CD4-positive, alpha-beta T cell treated with Interleukin-15 for 4 hours (primary cell): ENCODE data around the gene RGPD3.

Experiments used
- DNase-seq: peaks from one replicate; pipeline ENCODE4 v3.0.0-alpha.2; 2020; ENCODE audit warnings: low spot score

The RGPD3 gene

DNA sequence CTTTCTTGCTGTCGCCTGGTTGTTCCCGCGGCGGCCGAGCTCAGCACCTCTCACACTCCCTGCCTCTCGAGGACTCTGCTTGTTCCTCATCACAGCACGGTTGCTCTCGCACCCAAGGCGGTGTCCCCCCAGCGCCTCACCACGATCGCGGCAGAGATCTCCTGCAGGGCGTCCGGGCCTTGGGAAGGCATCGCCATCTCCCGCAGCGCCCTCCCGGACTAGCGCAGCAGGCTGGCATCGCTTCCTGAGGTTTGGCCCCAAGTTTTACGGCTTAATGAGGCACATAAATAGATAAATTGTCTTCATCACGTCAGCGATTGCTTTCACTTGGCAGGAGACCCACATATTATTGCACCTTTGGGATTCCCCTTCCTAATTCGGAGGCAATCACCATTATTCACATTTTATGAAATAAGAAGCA, 125.4 kb downstream of the RGPD3 start:
- no peak for DNase-seq

DNA sequence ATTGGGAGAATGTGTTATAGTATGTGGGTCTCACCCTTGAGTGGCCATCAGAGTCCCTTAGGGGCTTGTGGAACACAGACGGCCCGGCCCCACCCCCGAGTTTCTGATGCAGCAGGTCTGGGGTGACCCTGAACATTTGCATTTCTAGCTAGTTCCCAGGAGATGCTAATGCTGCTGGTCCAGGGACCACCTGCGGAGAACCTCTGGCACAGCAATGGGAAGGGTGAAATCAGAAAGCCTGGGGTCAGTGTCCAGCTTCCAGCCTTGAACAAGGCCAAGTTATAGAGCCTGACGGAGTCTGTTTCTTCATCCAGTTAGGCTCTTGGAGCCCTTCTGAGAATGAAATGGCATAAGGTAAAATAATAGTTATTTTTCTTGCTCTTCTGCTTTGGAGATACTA, 126.5 kb downstream of the RGPD3 start:
- no peak for DNase-seq
